K562 (cell line): ENCODE results near the gene CAPN5.
A peak's percentile ranks its signal among the peaks of the same experiment; 100 is the strongest.
"Not testable (repeated sequence)": the region's sequence is repeated elsewhere in the genome, so short reads cannot be mapped to it uniquely, and the experiment has no call there.

ENCODE experiments used
- CTCF ChIP-seq, 3 experiments: IDR thresholded peaks in 2 of 3; conservative IDR thresholded peaks in 1 of 3; 2 replicates each; pipeline ENCODE4 v1.5.1; 2011 to 2012; ENCODE audit warnings: low read length in 3 of 3, mild to moderate bottlenecking in 3 of 3, control low read depth in 2 of 3, improper control_type of control experiment in 1 of 3, inconsistent platforms in 1 of 3, low read depth in 1 of 3, mixed read lengths in 1 of 3, moderate library complexity in 1 of 3; ENCODE audit not compliant: insufficient read depth in 2 of 3
- KDM1A ChIP-seq, 2 experiments: fragments of 450-650 bp; IDR thresholded peaks; 2 replicates each; pipeline ENCODE4 v1.6.1; 2016; ENCODE audit warnings: mild to moderate bottlenecking in 2 of 2
- ZBTB49 ChIP-seq: sonication (generic); formaldehyde crosslinking; IDR thresholded peaks from 2 replicates; pipeline ENCODE4 v1.8.0; 2022; ENCODE audit warnings: missing genetic modification reagents, mild to moderate bottlenecking, borderline replicate concordance
- ZNF232 ChIP-seq: sonication (generic); formaldehyde crosslinking; IDR thresholded peaks from 2 replicates; pipeline ENCODE4 v1.8.0; 2022; ENCODE audit warnings: mild to moderate bottlenecking, missing genetic modification reagents
- TF ChIP-seq, protein P1 (sequence below): sonication (generic); formaldehyde crosslinking; IDR thresholded peaks from 2 replicates; pipeline ENCODE4 v1.5.0; 2020; ENCODE audit warnings: missing genetic modification reagents

GRCh38 chr11:77047928-77048446, 18.8 kb upstream of the CAPN5 start:
- not testable (repeated sequence) for TF ChIP-seq CTCF (IDR thresholded peaks at IDR 0.05 in 2 of 3, conservative IDR thresholded peaks at IDR 0.05 in 1 of 3; ENCODE audit: insufficient read depth in 2 of 3, low read depth in 1 of 3, low read length in 3 of 3); ZBTB49 (CRISPR knock-in tag); ZNF232 (CRISPR knock-in tag)
- TF ChIP-seq, protein P1, sequence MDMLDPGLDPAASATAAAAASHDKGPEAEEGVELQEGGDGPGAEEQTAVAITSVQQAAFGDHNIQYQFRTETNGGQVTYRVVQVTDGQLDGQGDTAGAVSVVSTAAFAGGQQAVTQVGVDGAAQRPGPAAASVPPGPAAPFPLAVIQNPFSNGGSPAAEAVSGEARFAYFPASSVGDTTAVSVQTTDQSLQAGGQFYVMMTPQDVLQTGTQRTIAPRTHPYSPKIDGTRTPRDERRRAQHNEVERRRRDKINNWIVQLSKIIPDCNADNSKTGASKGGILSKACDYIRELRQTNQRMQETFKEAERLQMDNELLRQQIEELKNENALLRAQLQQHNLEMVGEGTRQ (CRISPR knock-in tag): not testable (repeated sequence)
- peak; percentile 22 to 55; a peak in 1 of 4 replicates for TF ChIP-seq KDM1A (IDR thresholded peaks at IDR 0.05)
